ENCODE measurements around the gene GCA.

The GCA gene

DNA sequence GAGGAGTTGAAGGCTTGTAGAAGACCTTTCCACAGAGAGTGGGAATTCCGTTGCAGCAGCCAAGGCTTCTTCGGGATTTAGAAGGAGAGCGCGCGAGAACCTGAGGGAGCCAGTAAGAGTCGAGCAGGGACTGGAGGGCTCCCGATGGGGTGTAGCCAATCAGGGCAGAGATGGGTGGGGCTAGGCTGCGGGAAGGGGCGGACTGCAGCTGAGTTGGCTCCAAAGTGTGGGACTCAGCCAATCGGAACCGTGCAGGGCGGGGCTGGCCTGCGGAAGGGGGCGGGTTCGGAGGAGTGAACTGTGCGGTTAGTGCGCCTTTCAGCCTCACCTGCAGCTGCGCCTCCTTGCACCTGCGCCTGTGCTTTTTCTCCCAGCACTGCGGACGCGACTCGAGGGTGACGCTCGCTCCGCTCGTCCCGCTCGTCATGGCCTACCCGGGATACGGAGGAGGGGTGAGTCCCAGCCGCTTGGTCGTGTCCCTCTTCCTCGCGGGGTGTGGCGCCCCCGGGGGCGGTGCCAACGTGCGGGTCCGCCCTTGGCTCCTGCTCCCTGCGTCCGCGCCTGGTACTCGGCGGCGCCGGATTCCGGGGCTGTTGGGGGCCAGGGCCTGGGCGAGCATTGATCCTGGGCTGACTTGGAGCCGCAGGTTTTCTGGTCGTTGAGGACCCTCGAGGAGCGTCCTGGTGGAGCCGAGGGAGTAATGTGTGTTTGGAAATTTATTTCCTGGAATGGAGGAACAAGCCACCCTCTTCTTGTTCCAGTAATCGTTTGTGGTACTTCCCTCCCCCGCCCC is at the start of gene GCA:
Gene GCA, plus strand, starts transcription at position 309 of the 793 bp plus-strand sequence. Its CDS starts 117 bp downstream, at position 426.
- peak; percentile 96 for DNase-seq

GRCh38 chr2:162295009-162295408 is 48.9 kb upstream of the GCA start:
- DNase-seq = no peak

GRCh38 chr2:162297925-162298552 is 45.9 kb upstream of the GCA start:
- no peak for DNase-seq

- no peak for DNase-seq
Observed at GRCh38 chr2:162298669-162299335, 45.1 kb upstream of the GCA start.

- no peak for DNase-seq
Observed at GRCh38 chr2:162300266-162300665, 43.7 kb upstream of the GCA start.

- DNase-seq = no peak
Observed at GRCh38 chr2:162301151-162301804, 42.7 kb upstream of the GCA start.

GRCh38 chr2:162301877-162302276 is 42.1 kb upstream of the GCA start:
- no peak for DNase-seq

DNA sequence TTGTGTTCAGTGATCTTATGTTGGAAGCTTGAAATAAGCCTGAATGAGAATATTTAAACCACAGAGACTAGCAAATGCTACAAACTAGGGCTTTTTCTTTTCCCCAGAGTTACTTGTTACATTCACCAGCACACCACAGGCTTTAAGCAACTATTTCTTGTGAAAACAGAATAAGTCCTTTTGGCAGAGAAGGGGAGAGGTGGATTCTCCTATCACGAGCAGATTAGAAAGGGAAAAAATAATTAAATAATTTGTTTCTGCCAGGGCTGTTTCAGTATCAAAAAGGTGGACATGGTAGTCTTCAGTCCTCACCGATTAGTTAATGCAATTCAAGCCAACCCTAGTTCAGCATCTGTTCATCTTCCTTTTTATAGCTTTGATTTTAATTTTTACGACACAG is 38.0 kb upstream of the GCA start:
- no peak for DNase-seq

- DNase-seq = no peak
Observed at GRCh38 chr2:162308747-162309503, 35.0 kb upstream of the GCA start.

GRCh38 chr2:162312853-162313252 is 31.1 kb upstream of the GCA start:
- DNase-seq = no peak

GRCh38 chr2:162315938-162316337 is 28.0 kb upstream of the GCA start:
- DNase-seq = no peak

GRCh38 chr2:162316590-162316989 is 27.3 kb upstream of the GCA start:
- no peak for DNase-seq

- DNase-seq = no peak
Observed at GRCh38 chr2:162317058-162317742, 26.7 kb upstream of the GCA start.

DNA sequence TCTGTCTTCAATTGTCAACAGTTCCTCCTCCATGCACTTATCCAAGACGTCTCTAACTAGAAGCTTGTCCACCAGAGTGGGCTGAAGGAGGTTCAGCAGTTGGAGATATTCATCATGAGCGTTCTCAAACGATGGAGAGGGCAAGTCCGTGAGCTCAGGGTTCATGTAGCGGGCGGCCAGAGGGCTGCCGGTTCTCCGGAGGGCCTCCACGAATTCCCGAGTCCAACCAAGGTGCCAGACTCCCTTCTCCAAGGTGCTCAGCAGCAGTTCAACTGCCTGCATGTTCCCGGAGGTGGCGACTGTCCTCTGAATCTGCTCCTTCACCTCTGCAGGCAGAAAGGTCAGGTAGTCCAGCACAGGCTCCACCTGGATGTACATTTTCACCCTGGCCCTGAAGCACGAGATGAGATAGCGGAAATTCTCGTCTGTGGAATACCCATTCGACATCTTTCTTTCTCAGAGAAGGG is 26.0 kb upstream of the GCA start:
- no peak for DNase-seq

DNA sequence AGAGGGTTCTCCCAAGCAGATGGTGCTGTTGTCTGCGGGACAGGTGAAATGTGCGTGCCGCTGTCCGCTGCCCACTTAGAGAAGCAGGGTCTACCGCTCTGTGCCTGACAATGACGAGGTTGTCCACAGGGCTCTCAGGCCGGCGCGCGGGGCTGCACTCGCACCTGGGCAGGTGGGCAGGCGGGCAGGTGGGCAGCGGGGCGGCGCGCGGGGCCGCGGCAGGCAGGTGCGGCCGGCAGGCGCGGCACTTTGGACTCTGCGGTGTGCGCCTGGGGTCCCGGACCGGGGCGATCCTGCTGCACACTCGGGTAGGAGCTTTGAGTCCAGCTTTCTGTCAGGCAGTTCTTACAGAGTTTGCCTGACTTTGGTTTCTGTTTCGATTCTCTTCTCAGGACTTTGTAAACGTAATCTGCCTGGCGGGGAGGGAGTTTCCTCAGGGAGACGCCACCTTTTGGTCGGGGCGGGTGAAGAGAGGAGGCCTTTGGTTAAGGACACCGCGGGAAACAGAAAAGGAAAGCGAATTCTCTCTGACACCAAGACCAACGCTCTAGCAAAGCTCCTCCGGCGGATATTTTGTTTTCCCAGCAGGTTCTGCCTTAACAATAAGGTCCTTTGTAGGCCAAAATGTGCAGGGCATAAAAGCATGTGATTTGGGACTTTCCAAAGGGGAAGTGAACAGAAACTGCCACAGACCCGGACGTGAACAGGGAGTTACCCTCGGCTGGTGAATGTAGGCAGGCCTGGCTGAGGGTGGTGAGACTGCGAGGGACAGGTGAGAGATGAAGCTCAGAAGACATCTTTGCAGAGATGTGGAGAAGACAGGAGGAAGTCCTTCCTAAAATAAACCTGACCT is 25.4 kb upstream of the GCA start, which contains the start of gene IFIH1:
Gene IFIH1, minus strand, starts transcription at position 357 of the 853 bp plus-strand sequence. CDS start 377 bp downstream, outside the sequence.
- peak; percentile 76 for DNase-seq

DNA sequence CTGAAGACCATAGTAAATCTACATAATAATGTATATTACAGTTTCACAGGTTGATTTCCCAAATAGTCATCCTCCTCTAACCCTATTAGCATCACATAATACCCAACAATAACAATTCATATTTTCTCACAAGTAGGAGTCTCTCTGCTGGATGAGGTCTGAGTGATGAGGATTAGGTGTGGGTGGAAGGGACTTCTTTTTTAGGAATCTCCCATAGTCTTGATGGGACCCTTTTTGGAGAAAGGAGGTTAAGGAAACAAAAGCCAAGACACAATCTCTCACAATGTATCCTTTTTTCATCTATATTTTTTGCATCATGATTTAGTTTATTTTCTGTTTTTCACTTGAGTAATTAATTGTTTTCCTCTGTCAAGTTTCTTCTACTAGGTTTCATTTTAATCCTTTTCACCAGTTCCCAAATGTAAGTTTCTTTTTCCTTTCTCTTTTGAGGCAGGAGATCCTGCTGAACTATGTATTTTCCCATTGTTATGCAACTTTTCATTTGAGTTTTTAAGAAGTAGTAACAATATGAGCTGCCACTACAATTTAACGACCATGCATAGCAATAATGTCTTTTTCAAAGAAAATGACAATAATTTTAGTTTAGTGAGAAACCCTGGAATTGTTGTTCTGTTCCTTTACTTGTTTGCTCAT is 22.9 kb upstream of the GCA start:
- DNase-seq = no peak

DNA sequence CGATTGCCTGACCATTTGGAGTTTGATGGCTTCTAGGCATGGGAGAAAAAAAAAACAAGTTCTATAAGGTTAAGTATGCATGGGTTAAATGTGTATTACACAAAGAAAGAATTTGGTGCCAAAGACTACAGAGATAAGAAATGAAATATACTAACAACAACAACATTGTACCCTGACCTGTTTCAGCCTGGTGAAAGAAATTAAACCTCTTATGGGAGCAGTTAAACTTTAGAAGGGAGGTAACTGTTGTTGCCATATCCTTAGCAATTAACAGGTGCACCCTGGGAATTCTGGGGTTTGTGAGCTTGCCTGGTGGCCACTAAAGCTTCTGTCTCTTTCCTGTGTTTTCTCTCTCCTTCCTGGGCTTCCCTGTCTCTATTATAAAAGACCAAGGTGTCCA is 19.0 kb upstream of the GCA start:
- no peak for DNase-seq

- DNase-seq = no peak
Observed at GRCh38 chr2:162327134-162327769, 16.7 kb upstream of the GCA start.

GRCh38 chr2:162327806-162328205 is 16.1 kb upstream of the GCA start:
- no peak for DNase-seq

Data from left hindlimb (tissue), 1 donor.